DOHH2 (cell line): ENCODE data around the gene CCDC38.

ENCODE experiments used
- H3F3A ChIP-seq: fragments of 200-600 bp; sonication (generic), shearing (Covaris generic); 2 replicates; pipeline ENCODE4 v1.6.0; 2016; ENCODE audit warnings: antibody characterized with exemption, mild to moderate bottlenecking; ENCODE audit not compliant: control insufficient read depth, insufficient read depth
- H3K27ac ChIP-seq: fragments of 200-600 bp; sonication (generic); 2 replicates; pipeline ENCODE4 v1.5.1; 2014; ENCODE audit warnings: low read depth, mild to moderate bottlenecking, low read length, moderate library complexity
- H3K27me3 ChIP-seq: fragments of 200-600 bp; sonication (generic); 2 replicates; pipeline ENCODE4 v1.6.1; 2014; ENCODE audit warnings: mild to moderate bottlenecking, low read length, mixed read lengths; ENCODE audit not compliant: control insufficient read depth
- H3K36me3 ChIP-seq: fragments of 200-600 bp; sonication (generic); 2 replicates; pipeline ENCODE4 v1.6.1; 2014; ENCODE audit warnings: mild to moderate bottlenecking, low read length, moderate library complexity, mixed read lengths; ENCODE audit not compliant: control insufficient read depth
- H3K4me1 ChIP-seq: fragments of 200-600 bp; sonication (generic); 2 replicates; pipeline ENCODE4 v1.6.1; 2014; ENCODE audit warnings: mild to moderate bottlenecking, low read length, mixed read lengths; ENCODE audit not compliant: control insufficient read depth
- H3K4me2 ChIP-seq: fragments of 200-600 bp; sonication (generic); 2 replicates; pipeline ENCODE4 v1.6.0; 2014; ENCODE audit warnings: mild to moderate bottlenecking, low read length, moderate library complexity
- H3K4me3 ChIP-seq: fragments of 200-600 bp; sonication (generic); 2 replicates; pipeline ENCODE4 v1.5.1; 2014; ENCODE audit warnings: mild to moderate bottlenecking, low read length, mixed read lengths
- H3K79me2 ChIP-seq: fragments of 200-600 bp; sonication (generic); 2 replicates; pipeline ENCODE4 v1.6.1; 2014; ENCODE audit warnings: mild to moderate bottlenecking, low read length, mixed read lengths; ENCODE audit not compliant: control insufficient read depth
- H3K9me2 ChIP-seq: fragments of 200-600 bp; sonication (generic); replicated peaks from 2 replicates; pipeline ENCODE4 v1.6.1; 2014; ENCODE audit warnings: mild to moderate bottlenecking, low read length, mixed read lengths; ENCODE audit not compliant: control insufficient read depth
- H3K9me3 ChIP-seq: fragments of 200-600 bp; sonication (generic); 2 replicates; pipeline ENCODE4 v1.6.1; 2014; ENCODE audit warnings: antibody characterized with exemption, low read length, mixed read lengths; ENCODE audit not compliant: control insufficient read depth, insufficient read depth
- H4K20me1 ChIP-seq: fragments of 200-600 bp; sonication (generic); 2 replicates; pipeline ENCODE4 v1.6.0; 2014; ENCODE audit warnings: low read depth, mild to moderate bottlenecking, antibody characterized with exemption, low read length, moderate library complexity; ENCODE audit not compliant: control insufficient read depth, insufficient read depth
- EZH2phosphoT487 ChIP-seq: fragments of 200-600 bp; sonication (generic); IDR thresholded peaks from 2 replicates; pipeline ENCODE4 v1.6.1; 2017; ENCODE audit warnings: borderline replicate concordance, mild to moderate bottlenecking, antibody characterized with exemption, low read length, moderate library complexity, mixed read lengths
- TF ChIP-seq, protein P1 (sequence below): fragments of 200-600 bp; sonication (generic); IDR thresholded peaks from one replicate; pipeline ENCODE4 v1.5.1; 2014; ENCODE audit warnings: antibody characterized with exemption, mild to moderate bottlenecking, low read depth, low read length; ENCODE audit not compliant: poor library complexity, severe bottlenecking

Gene CCDC38

DNA sequence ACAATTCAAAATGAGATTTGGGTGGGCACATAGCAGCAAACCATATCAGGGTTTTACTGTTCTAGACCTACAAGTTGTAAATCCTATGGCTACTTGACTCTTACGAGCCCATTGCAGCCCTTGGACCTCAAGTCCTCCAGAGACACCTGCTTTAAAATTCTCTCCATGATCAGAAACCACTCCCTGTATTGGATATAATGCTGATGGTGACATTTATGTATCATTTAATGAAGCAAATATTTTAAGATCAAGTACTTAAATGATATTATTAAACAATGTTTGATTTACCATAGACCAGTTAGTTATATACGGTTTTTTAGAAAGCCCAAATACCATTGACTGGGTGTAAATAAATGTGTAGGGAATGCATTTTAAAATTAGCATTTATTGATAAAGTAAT, 24.9 kb upstream of the CCDC38 start:
- Histone ChIP-seq H3K79me2 (no peaks in the 10 kb centered on the region), H3K9me3 (no peaks in the 10 kb centered on the region), H3F3A (no peaks in the 10 kb centered on the region), H4K20me1 (no peaks in the 10 kb centered on the region), H3K4me3 (no peak overlapping the region), H3K9me2 (no peaks in the 10 kb centered on the region), H3K36me3 (no peaks in the 10 kb centered on the region), H3K4me2 (no peak overlapping the region), H3K4me1 (no peaks in the 10 kb centered on the region), H3K27me3 (no peaks in the 10 kb centered on the region), H3K27ac (no peak overlapping the region)
- TF ChIP-seq EZH2phosphoT487, result no peak
- TF ChIP-seq, protein P1, sequence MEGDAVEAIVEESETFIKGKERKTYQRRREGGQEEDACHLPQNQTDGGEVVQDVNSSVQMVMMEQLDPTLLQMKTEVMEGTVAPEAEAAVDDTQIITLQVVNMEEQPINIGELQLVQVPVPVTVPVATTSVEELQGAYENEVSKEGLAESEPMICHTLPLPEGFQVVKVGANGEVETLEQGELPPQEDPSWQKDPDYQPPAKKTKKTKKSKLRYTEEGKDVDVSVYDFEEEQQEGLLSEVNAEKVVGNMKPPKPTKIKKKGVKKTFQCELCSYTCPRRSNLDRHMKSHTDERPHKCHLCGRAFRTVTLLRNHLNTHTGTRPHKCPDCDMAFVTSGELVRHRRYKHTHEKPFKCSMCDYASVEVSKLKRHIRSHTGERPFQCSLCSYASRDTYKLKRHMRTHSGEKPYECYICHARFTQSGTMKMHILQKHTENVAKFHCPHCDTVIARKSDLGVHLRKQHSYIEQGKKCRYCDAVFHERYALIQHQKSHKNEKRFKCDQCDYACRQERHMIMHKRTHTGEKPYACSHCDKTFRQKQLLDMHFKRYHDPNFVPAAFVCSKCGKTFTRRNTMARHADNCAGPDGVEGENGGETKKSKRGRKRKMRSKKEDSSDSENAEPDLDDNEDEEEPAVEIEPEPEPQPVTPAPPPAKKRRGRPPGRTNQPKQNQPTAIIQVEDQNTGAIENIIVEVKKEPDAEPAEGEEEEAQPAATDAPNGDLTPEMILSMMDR, result no peak

DNA sequence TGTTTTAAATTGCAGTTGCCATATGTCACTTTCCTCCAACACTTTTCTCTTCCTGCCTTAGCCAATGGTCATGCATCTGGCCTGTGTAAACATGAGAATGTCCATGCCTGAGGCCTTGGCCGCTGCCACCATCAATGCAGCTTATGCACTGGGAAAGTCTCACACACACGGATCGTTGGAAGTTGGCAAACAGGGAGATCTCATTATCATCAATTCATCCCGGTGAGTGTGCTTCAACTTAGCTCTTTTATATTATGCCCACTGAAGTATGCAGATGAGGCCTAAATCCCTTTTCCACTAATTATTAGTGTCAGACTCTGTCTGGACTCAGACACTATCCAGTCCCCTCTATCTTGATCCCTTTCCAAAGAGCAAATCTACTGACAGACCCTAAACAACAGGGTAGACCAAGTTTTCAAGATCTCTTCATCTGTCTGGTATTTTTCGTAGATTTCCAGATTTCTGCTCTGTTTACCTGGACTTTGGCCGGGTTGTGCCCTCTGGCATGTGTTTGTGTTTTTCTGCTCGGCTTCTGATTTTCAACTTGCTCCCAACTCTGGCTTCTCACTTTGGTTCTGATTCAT, 24.0 kb upstream of the CCDC38 start:
- H3K4me1 ChIP-seq, result no peaks in the 10 kb centered on the region
- H3F3A ChIP-seq, result no peaks in the 10 kb centered on the region
- H3K27ac ChIP-seq, result no peak overlapping the region
- H3K4me3 ChIP-seq, result no peak overlapping the region
- no peaks in the 10 kb centered on the region for H3K9me3 ChIP-seq
- H3K79me2 ChIP-seq, result no peaks in the 10 kb centered on the region
- no peaks in the 10 kb centered on the region for H3K36me3 ChIP-seq
- no peak for TF ChIP-seq EZH2phosphoT487
- TF ChIP-seq, protein P1, result no peak
- H3K27me3 ChIP-seq, result 0 out of 2 replicates have a peak, but pooled peaks cover 2% of the 10 kb centered on the region
- no peaks in the 10 kb centered on the region for H4K20me1 ChIP-seq
- no peaks in the 10 kb centered on the region for H3K9me2 ChIP-seq
- H3K4me2 ChIP-seq, result no peak overlapping the region

DNA sequence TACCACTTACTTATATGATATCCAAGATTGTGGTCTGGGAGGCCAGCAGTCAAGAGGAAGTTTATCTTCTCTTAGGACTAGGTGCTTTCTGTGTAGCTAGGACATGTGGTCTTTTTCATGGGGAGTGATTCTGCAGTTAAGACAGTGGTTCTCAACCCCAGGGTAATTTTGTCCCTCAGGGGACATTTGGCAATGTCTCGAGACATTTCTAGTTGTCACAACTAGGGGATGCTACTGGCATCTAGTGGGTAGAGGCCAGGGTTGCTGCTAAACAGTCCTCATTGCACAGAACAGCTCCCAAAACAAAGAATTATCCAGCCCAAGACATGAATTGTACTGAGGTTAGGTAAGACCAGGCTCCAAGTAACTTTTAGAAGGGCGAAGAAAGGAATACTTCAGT, 20.7 kb upstream of the CCDC38 start:
- H3K27ac ChIP-seq, result no peak overlapping the region
- H3K9me2 ChIP-seq, result no peaks in the 10 kb centered on the region
- H3K27me3 ChIP-seq, result 0 out of 2 replicates have a peak, but pooled peaks cover 4% of the 10 kb centered on the region
- no peaks in the 10 kb centered on the region for H3K4me1 ChIP-seq
- no peaks in the 10 kb centered on the region for H3K79me2 ChIP-seq
- no peak overlapping the region for H3K4me2 ChIP-seq
- no peaks in the 10 kb centered on the region for H3F3A ChIP-seq
- no peak for TF ChIP-seq EZH2phosphoT487
- TF ChIP-seq, protein P1, result peak; percentile 17
- H3K36me3 ChIP-seq, result no peaks in the 10 kb centered on the region
- no peak overlapping the region for H3K4me3 ChIP-seq
- no peaks in the 10 kb centered on the region for H4K20me1 ChIP-seq
- H3K9me3 ChIP-seq, result no peaks in the 10 kb centered on the region
